ENCODE data around the gene MAN1A2.
"Not testable (repeated sequence)": the region's sequence is repeated elsewhere in the genome, so short reads cannot be mapped to it uniquely, and the experiment has no call there.

Gene MAN1A2

GRCh38 chr1:117473063-117473462 lies 105.8 kb downstream of the MAN1A2 start:
- Mint-ChIP-seq H3K9me3 (peaks cover 10% of the 10 kb centered on the region), H3K36me3 (ENCODE audit: low read depth) (peaks cover 60% of the 10 kb centered on the region), H3K4me3 (no peak overlapping the region), H3K27me3 (no peaks in the 10 kb centered on the region), H3K4me1 (ENCODE audit: low read depth) (no peaks in the 10 kb centered on the region), H3K27ac (no peak overlapping the region)

- peaks cover 15% of the 10 kb centered on the region for H3K9me3 Mint-ChIP-seq
- H3K4me1 Mint-ChIP-seq (ENCODE audit: low read depth); H3K27ac Mint-ChIP-seq; H3K27me3 Mint-ChIP-seq; H3K4me3 Mint-ChIP-seq: not testable (repeated sequence)
- peaks cover 59% of the 10 kb centered on the region for H3K36me3 Mint-ChIP-seq (ENCODE audit: low read depth)
These were observed 108.2 kb downstream of the MAN1A2 start for GRCh38 chr1:117475495-117475894.

DNA sequence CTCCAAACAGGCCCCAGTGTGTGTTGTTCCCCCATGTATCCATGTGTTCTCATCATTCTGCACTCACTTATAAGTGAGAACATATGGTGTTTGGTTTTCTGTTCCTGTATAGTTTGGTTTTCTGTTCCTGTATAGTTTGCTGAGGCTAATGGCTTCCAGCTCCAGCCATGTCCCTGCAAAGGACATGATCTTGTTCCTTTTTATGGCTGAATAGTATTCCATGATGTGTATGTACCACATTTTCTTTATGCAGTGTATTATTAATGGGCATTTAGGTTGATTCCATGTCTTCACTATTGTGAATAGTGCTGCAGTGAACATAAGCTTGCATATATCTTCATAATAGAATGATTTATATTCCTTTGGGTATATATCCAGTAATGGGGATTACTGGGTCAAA lies 111.8 kb downstream of the MAN1A2 start:
- H3K27ac Mint-ChIP-seq = no peak overlapping the region
- no peaks in the 10 kb centered on the region for H3K4me1 Mint-ChIP-seq (ENCODE audit: low read depth)
- H3K9me3 Mint-ChIP-seq = peaks cover 15% of the 10 kb centered on the region
- no peak overlapping the region for H3K4me3 Mint-ChIP-seq
- peaks cover 72% of the 10 kb centered on the region for H3K36me3 Mint-ChIP-seq (ENCODE audit: low read depth)
- no peaks in the 10 kb centered on the region for H3K27me3 Mint-ChIP-seq

GRCh38 chr1:117481410-117481809 lies 114.2 kb downstream of the MAN1A2 start:
- Mint-ChIP-seq H3K27ac (no peak overlapping the region), H3K4me1 (ENCODE audit: low read depth) (no peaks in the 10 kb centered on the region), H3K27me3 (no peaks in the 10 kb centered on the region), H3K9me3 (peaks cover 10% of the 10 kb centered on the region), H3K36me3 (ENCODE audit: low read depth) (peaks cover 55% of the 10 kb centered on the region), H3K4me3 (no peak overlapping the region)

GRCh38 chr1:117493906-117494305 lies 126.7 kb downstream of the MAN1A2 start:
- Mint-ChIP-seq H3K27ac (no peak overlapping the region), H3K27me3 (no peaks in the 10 kb centered on the region)

GRCh38 chr1:117495068-117495467 lies 127.8 kb downstream of the MAN1A2 start:
- Mint-ChIP-seq H3K27ac (no peak overlapping the region), H3K4me3 (no peak overlapping the region), H3K4me1 (ENCODE audit: low read depth) (no peaks in the 10 kb centered on the region), H3K9me3 (no peaks in the 10 kb centered on the region), H3K36me3 (ENCODE audit: low read depth) (peaks cover 13% of the 10 kb centered on the region), H3K27me3 (no peaks in the 10 kb centered on the region)

More at GRCh38 chr1:117493906-117494305, 126.7 kb downstream of the MAN1A2 start:
- no peaks in the 10 kb centered on the region for H3K4me1 Mint-ChIP-seq (ENCODE audit: low read depth)
- H3K4me3 Mint-ChIP-seq = no peak overlapping the region
- peaks cover 13% of the 10 kb centered on the region for H3K36me3 Mint-ChIP-seq (ENCODE audit: low read depth)
- H3K9me3 Mint-ChIP-seq = no peaks in the 10 kb centered on the region

DNA sequence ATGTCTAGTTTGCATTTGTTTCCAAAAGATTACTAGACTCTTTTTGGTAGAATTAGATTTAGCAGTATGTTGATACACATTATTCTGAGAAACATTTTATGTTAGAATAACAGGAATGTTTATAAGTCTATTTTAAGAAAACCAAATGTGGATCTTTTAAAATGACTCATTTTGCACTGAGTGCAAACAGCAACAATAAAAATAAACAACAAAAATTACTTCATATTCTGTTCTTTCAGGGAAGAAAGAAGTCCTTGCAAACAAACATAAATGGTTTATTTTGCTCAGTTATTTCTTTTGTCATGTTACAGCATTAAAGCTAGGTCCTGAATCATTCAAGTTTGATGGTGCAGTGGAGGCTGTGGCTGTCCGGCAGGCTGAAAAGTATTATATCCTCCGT lies 131.8 kb downstream of the MAN1A2 start:
- Mint-ChIP-seq H3K4me1 (ENCODE audit: low read depth) (no peaks in the 10 kb centered on the region), H3K36me3 (ENCODE audit: low read depth) (peaks cover 15% of the 10 kb centered on the region), H3K27ac (no peak overlapping the region), H3K4me3 (no peak overlapping the region), H3K9me3 (no peaks in the 10 kb centered on the region), H3K27me3 (no peaks in the 10 kb centered on the region)

- no peak overlapping the region for H3K27ac Mint-ChIP-seq
- H3K36me3 Mint-ChIP-seq (ENCODE audit: low read depth) = peaks cover 30% of the 10 kb centered on the region
- H3K27me3 Mint-ChIP-seq = no peaks in the 10 kb centered on the region
- H3K4me3 Mint-ChIP-seq = no peak overlapping the region
- H3K9me3 Mint-ChIP-seq = no peaks in the 10 kb centered on the region
- no peaks in the 10 kb centered on the region for H3K4me1 Mint-ChIP-seq (ENCODE audit: low read depth)
These were observed 133.3 kb downstream of the MAN1A2 start for GRCh38 chr1:117500584-117500983.

GRCh38 chr1:117501281-117501680 lies 134.0 kb downstream of the MAN1A2 start:
- Mint-ChIP-seq H3K36me3 (ENCODE audit: low read depth) (peaks cover 29% of the 10 kb centered on the region), H3K4me3 (no peak overlapping the region), H3K27me3 (no peaks in the 10 kb centered on the region), H3K4me1 (ENCODE audit: low read depth) (no peaks in the 10 kb centered on the region), H3K27ac (no peak overlapping the region), H3K9me3 (no peaks in the 10 kb centered on the region)

DNA sequence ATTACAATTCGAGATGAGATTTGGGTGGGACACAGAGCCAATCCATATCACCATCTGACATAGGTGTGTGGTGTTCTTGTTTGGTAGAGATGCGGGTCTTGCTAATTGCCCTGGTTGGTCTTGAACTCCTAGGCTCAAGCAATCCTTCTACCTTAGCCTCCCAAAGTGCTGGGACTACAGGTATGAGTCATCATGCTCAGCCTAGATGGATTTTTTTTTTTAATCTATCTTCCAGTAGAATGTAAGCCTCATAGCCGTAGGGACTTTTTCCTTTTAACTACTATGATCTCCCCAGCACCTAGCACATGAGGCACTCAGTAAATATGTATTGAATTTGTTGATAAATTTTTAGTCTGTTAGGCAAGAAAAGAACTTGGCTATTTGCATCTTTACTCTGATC lies 144.0 kb downstream of the MAN1A2 start:
- H3K36me3 Mint-ChIP-seq (ENCODE audit: low read depth) = peaks cover 13% of the 10 kb centered on the region
- H3K4me3 Mint-ChIP-seq = no peak overlapping the region
- H3K9me3 Mint-ChIP-seq = no peaks in the 10 kb centered on the region
- H3K27ac Mint-ChIP-seq = no peak overlapping the region
- no peaks in the 10 kb centered on the region for H3K27me3 Mint-ChIP-seq
- no peaks in the 10 kb centered on the region for H3K4me1 Mint-ChIP-seq (ENCODE audit: low read depth)

- no peak overlapping the region for H3K4me3 Mint-ChIP-seq
- no peak overlapping the region for H3K27ac Mint-ChIP-seq
- H3K4me1 Mint-ChIP-seq (ENCODE audit: low read depth) = no peaks in the 10 kb centered on the region
- no peaks in the 10 kb centered on the region for H3K27me3 Mint-ChIP-seq
- H3K36me3 Mint-ChIP-seq (ENCODE audit: low read depth) = peaks cover 17% of the 10 kb centered on the region
- H3K9me3 Mint-ChIP-seq = no peaks in the 10 kb centered on the region
These were observed 145.6 kb downstream of the MAN1A2 start for GRCh38 chr1:117512728-117513321.

DNA sequence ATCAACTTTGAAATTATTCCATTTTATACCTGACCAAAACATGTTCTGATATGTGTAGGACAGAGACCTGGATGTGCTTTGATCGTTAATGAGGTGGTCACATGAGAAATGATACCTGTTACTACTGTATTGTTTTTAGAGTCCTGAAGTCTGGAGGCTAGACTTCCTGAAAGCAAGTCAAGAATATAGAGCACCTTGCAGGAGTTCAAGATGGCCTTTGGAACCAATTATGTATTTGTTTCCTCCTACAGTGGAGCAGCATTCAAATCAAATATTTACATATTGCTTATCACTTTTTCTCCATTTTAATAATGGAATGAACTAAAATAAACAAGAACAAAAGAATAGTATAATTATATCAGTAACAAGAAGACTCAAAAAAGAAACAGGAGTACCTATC lies 155.9 kb downstream of the MAN1A2 start:
- Mint-ChIP-seq H3K4me3 (no peak overlapping the region), H3K36me3 (ENCODE audit: low read depth) (peaks cover 11% of the 10 kb centered on the region), H3K4me1 (ENCODE audit: low read depth) (peaks cover 13% of the 10 kb centered on the region), H3K27ac (no peak overlapping the region), H3K27me3 (no peaks in the 10 kb centered on the region), H3K9me3 (no peaks in the 10 kb centered on the region)

GRCh38 chr1:117527074-117527473 lies 159.8 kb downstream of the MAN1A2 start:
- H3K36me3 Mint-ChIP-seq (ENCODE audit: low read depth) = peaks cover 26% of the 10 kb centered on the region
- H3K4me1 Mint-ChIP-seq (ENCODE audit: low read depth) = peaks cover 28% of the 10 kb centered on the region
- no peaks in the 10 kb centered on the region for H3K27me3 Mint-ChIP-seq
- H3K4me3 Mint-ChIP-seq = no peak overlapping the region
- no peaks in the 10 kb centered on the region for H3K9me3 Mint-ChIP-seq
- H3K27ac Mint-ChIP-seq = no peak overlapping the region

- Mint-ChIP-seq H3K4me1 (ENCODE audit: low read depth) (peaks cover 34% of the 10 kb centered on the region), H3K9me3 (no peaks in the 10 kb centered on the region)
These were observed 160.4 kb downstream of the MAN1A2 start for GRCh38 chr1:117527566-117528102.

GRCh38 chr1:117529683-117530082 lies 162.4 kb downstream of the MAN1A2 start:
- H3K27ac Mint-ChIP-seq = no peak overlapping the region
- peaks cover 19% of the 10 kb centered on the region for H3K36me3 Mint-ChIP-seq (ENCODE audit: low read depth)
- no peaks in the 10 kb centered on the region for H3K27me3 Mint-ChIP-seq
- no peaks in the 10 kb centered on the region for H3K9me3 Mint-ChIP-seq
- H3K4me1 Mint-ChIP-seq (ENCODE audit: low read depth) = peaks cover 38% of the 10 kb centered on the region
- H3K4me3 Mint-ChIP-seq = no peak overlapping the region

More at GRCh38 chr1:117527566-117528102, 160.4 kb downstream of the MAN1A2 start:
- H3K4me3 Mint-ChIP-seq = no peak overlapping the region
- peaks cover 24% of the 10 kb centered on the region for H3K36me3 Mint-ChIP-seq (ENCODE audit: low read depth)
- no peak overlapping the region for H3K27ac Mint-ChIP-seq
- no peaks in the 10 kb centered on the region for H3K27me3 Mint-ChIP-seq

- peaks cover 38% of the 10 kb centered on the region for H3K4me1 Mint-ChIP-seq (ENCODE audit: low read depth)
- H3K27me3 Mint-ChIP-seq = no peaks in the 10 kb centered on the region
- H3K36me3 Mint-ChIP-seq (ENCODE audit: low read depth) = peaks cover 19% of the 10 kb centered on the region
- peak overlapping the region; percentile 49 for H3K27ac Mint-ChIP-seq
- peak overlapping the region; percentile 35 for H3K4me3 Mint-ChIP-seq
- H3K9me3 Mint-ChIP-seq = no peaks in the 10 kb centered on the region
These were observed 164.0 kb downstream of the MAN1A2 start for GRCh38 chr1:117531222-117531621.
